ENCODE data around the gene CXCL8.

DNA sequence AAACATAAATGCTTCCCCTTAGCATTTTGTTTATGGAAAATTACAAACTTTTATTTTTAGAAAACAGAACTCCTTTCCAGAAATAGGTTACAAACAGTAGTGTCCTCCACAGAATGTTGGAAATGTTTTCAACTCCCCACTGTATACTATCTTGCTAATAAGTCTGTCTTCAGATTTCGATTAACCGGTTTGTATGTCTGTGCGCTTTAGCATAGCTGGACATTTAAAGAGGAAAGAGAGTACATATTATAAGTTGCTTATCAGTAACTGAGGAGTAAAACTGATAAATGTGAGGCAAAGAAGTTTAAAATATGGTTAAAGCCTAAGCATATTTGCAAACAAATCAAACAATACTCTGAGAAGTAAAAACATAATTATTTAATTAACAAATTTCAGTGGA, 3.4 kb downstream of the CXCL8 start:
- no peak for TF ChIP-seq POLR2AphosphoS5 (IDR thresholded peaks at IDR 0.05; ENCODE audit: low read depth, low read length)
- TF ChIP-seq, protein P1, sequence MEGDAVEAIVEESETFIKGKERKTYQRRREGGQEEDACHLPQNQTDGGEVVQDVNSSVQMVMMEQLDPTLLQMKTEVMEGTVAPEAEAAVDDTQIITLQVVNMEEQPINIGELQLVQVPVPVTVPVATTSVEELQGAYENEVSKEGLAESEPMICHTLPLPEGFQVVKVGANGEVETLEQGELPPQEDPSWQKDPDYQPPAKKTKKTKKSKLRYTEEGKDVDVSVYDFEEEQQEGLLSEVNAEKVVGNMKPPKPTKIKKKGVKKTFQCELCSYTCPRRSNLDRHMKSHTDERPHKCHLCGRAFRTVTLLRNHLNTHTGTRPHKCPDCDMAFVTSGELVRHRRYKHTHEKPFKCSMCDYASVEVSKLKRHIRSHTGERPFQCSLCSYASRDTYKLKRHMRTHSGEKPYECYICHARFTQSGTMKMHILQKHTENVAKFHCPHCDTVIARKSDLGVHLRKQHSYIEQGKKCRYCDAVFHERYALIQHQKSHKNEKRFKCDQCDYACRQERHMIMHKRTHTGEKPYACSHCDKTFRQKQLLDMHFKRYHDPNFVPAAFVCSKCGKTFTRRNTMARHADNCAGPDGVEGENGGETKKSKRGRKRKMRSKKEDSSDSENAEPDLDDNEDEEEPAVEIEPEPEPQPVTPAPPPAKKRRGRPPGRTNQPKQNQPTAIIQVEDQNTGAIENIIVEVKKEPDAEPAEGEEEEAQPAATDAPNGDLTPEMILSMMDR (IDR thresholded peaks at IDR 0.05) = no peak
- TF ChIP-seq, protein P2, sequence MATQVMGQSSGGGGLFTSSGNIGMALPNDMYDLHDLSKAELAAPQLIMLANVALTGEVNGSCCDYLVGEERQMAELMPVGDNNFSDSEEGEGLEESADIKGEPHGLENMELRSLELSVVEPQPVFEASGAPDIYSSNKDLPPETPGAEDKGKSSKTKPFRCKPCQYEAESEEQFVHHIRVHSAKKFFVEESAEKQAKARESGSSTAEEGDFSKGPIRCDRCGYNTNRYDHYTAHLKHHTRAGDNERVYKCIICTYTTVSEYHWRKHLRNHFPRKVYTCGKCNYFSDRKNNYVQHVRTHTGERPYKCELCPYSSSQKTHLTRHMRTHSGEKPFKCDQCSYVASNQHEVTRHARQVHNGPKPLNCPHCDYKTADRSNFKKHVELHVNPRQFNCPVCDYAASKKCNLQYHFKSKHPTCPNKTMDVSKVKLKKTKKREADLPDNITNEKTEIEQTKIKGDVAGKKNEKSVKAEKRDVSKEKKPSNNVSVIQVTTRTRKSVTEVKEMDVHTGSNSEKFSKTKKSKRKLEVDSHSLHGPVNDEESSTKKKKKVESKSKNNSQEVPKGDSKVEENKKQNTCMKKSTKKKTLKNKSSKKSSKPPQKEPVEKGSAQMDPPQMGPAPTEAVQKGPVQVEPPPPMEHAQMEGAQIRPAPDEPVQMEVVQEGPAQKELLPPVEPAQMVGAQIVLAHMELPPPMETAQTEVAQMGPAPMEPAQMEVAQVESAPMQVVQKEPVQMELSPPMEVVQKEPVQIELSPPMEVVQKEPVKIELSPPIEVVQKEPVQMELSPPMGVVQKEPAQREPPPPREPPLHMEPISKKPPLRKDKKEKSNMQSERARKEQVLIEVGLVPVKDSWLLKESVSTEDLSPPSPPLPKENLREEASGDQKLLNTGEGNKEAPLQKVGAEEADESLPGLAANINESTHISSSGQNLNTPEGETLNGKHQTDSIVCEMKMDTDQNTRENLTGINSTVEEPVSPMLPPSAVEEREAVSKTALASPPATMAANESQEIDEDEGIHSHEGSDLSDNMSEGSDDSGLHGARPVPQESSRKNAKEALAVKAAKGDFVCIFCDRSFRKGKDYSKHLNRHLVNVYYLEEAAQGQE (IDR thresholded peaks at IDR 0.05; ENCODE audit: insufficient read depth in 1 of 2, low read depth in 2 of 2, low read length in 1 of 2) = no peak
- no peak for TF ChIP-seq TCF7L2 (IDR thresholded peaks at IDR 0.05; ENCODE audit: low read depth, low read length)
- TF ChIP-seq SIN3A (IDR thresholded peaks at IDR 0.05; ENCODE audit: borderline replicate concordance, insufficient read depth, low read depth, low read length) = no peak

Data from Panc1 (cell line).